GM23338 (cell line): Measurements from ENCODE around the gene FXYD2. TPM values are rescaled to one million over a fixed set of nuclear protein-coding genes. Genes with fewer than 3 reads are reported as not detected.

ENCODE experiments used
- ATAC-seq: fragments of 200-7000 bp; cut with Tn5 transposase; 3 replicates; pipeline ENCODE4 v1.9.1; 2020
- DNase-seq: peaks from one replicate; pipeline ENCODE4 v3.0.0-alpha.2; 2015; ENCODE audit warnings: low spot score
- H2AFZ ChIP-seq: fragments of 200-600 bp; sonication (generic); 2 replicates; pipeline ENCODE4 v1.8.0; 2016; ENCODE audit warnings: antibody characterized with exemption, mild to moderate bottlenecking, moderate library complexity
- H3F3A ChIP-seq: fragments of 200-600 bp; sonication (generic); replicated peaks from 2 replicates; pipeline ENCODE4 v1.8.0; 2017; ENCODE audit warnings: antibody characterized with exemption, mixed run types, low read depth
- H3K27ac ChIP-seq: fragments of 200-600 bp; sonication (generic); 2 replicates; pipeline ENCODE4 v1.6.1; 2016; ENCODE audit warnings: low read depth
- H3K27me3 ChIP-seq: fragments of 200-600 bp; sonication (generic); 2 replicates; pipeline ENCODE4 v1.8.0; 2016; ENCODE audit warnings: mild to moderate bottlenecking, mixed run types, moderate library complexity; ENCODE audit not compliant: insufficient read depth
- H3K36me3 ChIP-seq: fragments of 200-600 bp; sonication (generic); 2 replicates; pipeline ENCODE4 v1.8.0; 2016; ENCODE audit warnings: mild to moderate bottlenecking; ENCODE audit not compliant: insufficient read depth
- H3K4me1 ChIP-seq: fragments of 200-600 bp; sonication (generic); 2 replicates; pipeline ENCODE4 v1.8.0; 2016; ENCODE audit warnings: mild to moderate bottlenecking, moderate library complexity; ENCODE audit not compliant: insufficient read depth
- H3K4me2 ChIP-seq: fragments of 200-600 bp; sonication (generic); 2 replicates; pipeline ENCODE4 v1.7.1; 2017; ENCODE audit warnings: mixed run types
- H3K4me3 ChIP-seq: fragments of 200-600 bp; sonication (generic); 2 replicates; pipeline ENCODE4 v1.6.1; 2016; ENCODE audit warnings: mixed run types
- H3K79me2 ChIP-seq: fragments of 200-600 bp; sonication (generic); replicated peaks from 2 replicates; pipeline ENCODE4 v1.8.0; 2017; ENCODE audit warnings: mild to moderate bottlenecking; ENCODE audit not compliant: insufficient read depth
- H3K9me2 ChIP-seq: fragments of 200-600 bp; sonication (generic); 2 replicates; pipeline ENCODE4 v1.8.0; 2017; ENCODE audit not compliant: insufficient read depth
- H4K20me1 ChIP-seq: fragments of 200-600 bp; sonication (generic); replicated peaks from 2 replicates; pipeline ENCODE4 v1.8.0; 2017; ENCODE audit warnings: mild to moderate bottlenecking; ENCODE audit not compliant: insufficient read depth
- H3K27ac Mint-ChIP-seq: 2 replicates; pipeline ENCODE4 v1.8.0; 2020; ENCODE audit warnings: inconsistent platforms, mild to moderate bottlenecking, moderate library complexity, mixed read lengths
- H3K27me3 Mint-ChIP-seq: 3 replicates; pipeline ENCODE4 v1.8.0; 2022; ENCODE audit warnings: low read depth, mild to moderate bottlenecking, moderate library complexity, mixed read lengths, inconsistent platforms; ENCODE audit not compliant: insufficient read depth, poor library complexity
- H3K36me3 Mint-ChIP-seq: 3 replicates; pipeline ENCODE4 v1.8.0; 2021; ENCODE audit warnings: low read depth, mild to moderate bottlenecking, inconsistent platforms, moderate library complexity, mixed read lengths
- H3K4me1 Mint-ChIP-seq: 3 replicates; pipeline ENCODE4 v1.8.0; 2020; ENCODE audit warnings: mild to moderate bottlenecking, inconsistent platforms, mixed read lengths
- H3K4me3 Mint-ChIP-seq: 3 replicates; pipeline ENCODE4 v1.8.0; 2021; ENCODE audit warnings: moderate library complexity, mild to moderate bottlenecking, inconsistent platforms, mixed read lengths
- H3K9me3 Mint-ChIP-seq: 3 replicates; pipeline ENCODE4 v1.8.0; 2020; ENCODE audit warnings: moderate library complexity, mild to moderate bottlenecking, inconsistent platforms, mixed read lengths
- CREB1 ChIP-seq: fragments of 250-450 bp; sonication (Bioruptor Pico); IDR thresholded peaks from 2 replicates; pipeline ENCODE4 v1.5.0; 2020; ENCODE audit warnings: low read depth, mild to moderate bottlenecking, moderate library complexity
- EZH2 ChIP-seq: fragments of 200-600 bp; sonication (generic); IDR thresholded peaks from one replicate; pipeline ENCODE4 v1.8.0; 2017; ENCODE audit warnings: antibody characterized with exemption, mild to moderate bottlenecking, low read depth; ENCODE audit not compliant: unreplicated experiment
- EZH2phosphoT487 ChIP-seq: fragments of 200-600 bp; sonication (generic); IDR thresholded peaks from one replicate; pipeline ENCODE4 v1.8.1; 2018; ENCODE audit warnings: antibody characterized with exemption; ENCODE audit not compliant: unreplicated experiment
- NANOG ChIP-seq: IDR thresholded peaks from 2 replicates; pipeline ENCODE4 v1.6.1; 2016; ENCODE audit warnings: antibody characterized with exemption, borderline replicate concordance
- POLR2AphosphoS5 ChIP-seq: IDR thresholded peaks from 2 replicates; pipeline ENCODE4 v1.6.1; 2016; ENCODE audit warnings: antibody characterized with exemption, low read depth
- REST ChIP-seq: IDR thresholded peaks from one replicate; pipeline ENCODE4 v1.6.1; 2018; ENCODE audit warnings: antibody characterized with exemption; ENCODE audit not compliant: unreplicated experiment
- STAT1 ChIP-seq: IDR thresholded peaks from one replicate; pipeline ENCODE4 v1.6.1; 2016; ENCODE audit warnings: antibody characterized with exemption; ENCODE audit not compliant: unreplicated experiment
- ZNF114 ChIP-seq: fragments of 250-450 bp; sonication (Bioruptor Pico); IDR thresholded peaks from 2 replicates; pipeline ENCODE4 v1.5.0; 2020; ENCODE audit warnings: mild to moderate bottlenecking, moderate library complexity
- ZNF331 ChIP-seq: fragments of 250-450 bp; sonication (Bioruptor Pico); IDR thresholded peaks from 2 replicates; pipeline ENCODE4 v1.5.0; 2020; ENCODE audit warnings: low read depth, mild to moderate bottlenecking, moderate library complexity
- ZNF462 ChIP-seq: fragments of 250-450 bp; sonication (Bioruptor Pico); IDR thresholded peaks from 2 replicates; pipeline ENCODE4 v1.5.0; 2020; ENCODE audit warnings: mild to moderate bottlenecking, moderate library complexity
- polyA plus RNA-seq: library from polyadenylated mRNA; unstranded; fragments of >200 nt; fragmentation: Nextera tagmentation; extraction: Ambion mirVana; gene quantifications from 2 replicates; pipeline ENCODE4 v1.2.1, GENCODE V29; 2016
- total RNA-seq: library from RNA; depleted of rRNA; stranded (reverse); fragments of >200 nt; shearing (Covaris generic); gene quantifications from 2 replicates; pipeline ENCODE4 v1.2.3, GENCODE V29; 2014
- TF ChIP-seq, protein P1 (sequence below), 2 experiments: fragments of 200-600 bp in 1 of 2; sonication (generic) in 1 of 2; conservative IDR thresholded peaks; 2 replicates each; pipeline versions ENCODE4 v1.5.1 to v1.6.1; 2016 to 2017; ENCODE audit warnings: antibody characterized with exemption in 2 of 2, low read depth in 2 of 2, mild to moderate bottlenecking in 2 of 2, moderate library complexity in 1 of 2
- TF ChIP-seq, protein P2 (sequence below): IDR thresholded peaks from 2 replicates; pipeline ENCODE4 v1.6.1; 2016; ENCODE audit warnings: antibody characterized with exemption

The FXYD2 gene
- total and polyA plus RNA-seq, 2 experiments from 2014 or later: 0.59 to 1.4 TPM

DNA sequence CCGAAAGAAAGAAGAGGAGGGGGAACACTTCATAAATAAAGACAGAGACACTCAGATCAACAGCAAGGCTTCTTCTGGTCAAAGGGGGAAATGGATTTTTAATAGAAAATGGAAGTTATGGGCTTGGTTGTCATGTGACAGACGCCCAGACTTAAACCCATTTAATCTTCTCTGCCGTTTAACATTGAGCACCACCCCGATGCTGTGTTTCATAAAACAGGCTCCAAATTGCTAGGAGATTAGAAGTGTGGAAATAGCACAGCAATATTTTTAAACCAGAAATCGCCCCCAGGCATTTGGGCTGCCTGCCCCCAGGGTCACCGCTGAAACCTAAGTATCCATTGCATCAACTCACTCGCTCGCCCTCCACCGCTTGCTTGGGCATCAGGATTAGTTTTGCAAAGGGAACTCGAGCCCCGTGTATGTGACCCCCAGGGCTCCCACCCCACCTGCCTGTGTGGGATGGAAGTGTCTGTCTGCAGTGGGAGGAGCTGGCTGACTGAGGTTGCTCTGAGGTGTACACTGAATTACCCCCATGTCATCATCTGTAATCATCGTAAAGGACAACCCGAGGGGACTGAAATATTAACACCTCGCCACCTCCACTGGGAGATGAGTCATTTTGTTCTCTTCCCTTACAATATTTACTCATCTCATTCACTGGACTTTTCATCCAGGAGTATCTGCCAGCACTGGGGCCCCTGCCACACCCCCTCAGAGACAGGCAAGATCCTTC is 38.2 kb downstream of the FXYD2 start:
- H3K36me3 Mint-ChIP-seq: no peaks in the 10 kb centered on the region
- Histone ChIP-seq H3K4me3 (no peak overlapping the region), H4K20me1 (no peaks in the 10 kb centered on the region), H3K4me1 (no peaks in the 10 kb centered on the region), H3K36me3 (no peaks in the 10 kb centered on the region), H3F3A (no peaks in the 10 kb centered on the region), H3K79me2 (no peaks in the 10 kb centered on the region), H3K27me3 (no peaks in the 10 kb centered on the region), H2AFZ (no peak overlapping the region), H3K27ac (no peak overlapping the region), H3K9me2 (no peaks in the 10 kb centered on the region), H3K4me2 (no peak overlapping the region)
- ATAC-seq: no peak
- DNase-seq: no peak
- TF ChIP-seq, protein P1, sequence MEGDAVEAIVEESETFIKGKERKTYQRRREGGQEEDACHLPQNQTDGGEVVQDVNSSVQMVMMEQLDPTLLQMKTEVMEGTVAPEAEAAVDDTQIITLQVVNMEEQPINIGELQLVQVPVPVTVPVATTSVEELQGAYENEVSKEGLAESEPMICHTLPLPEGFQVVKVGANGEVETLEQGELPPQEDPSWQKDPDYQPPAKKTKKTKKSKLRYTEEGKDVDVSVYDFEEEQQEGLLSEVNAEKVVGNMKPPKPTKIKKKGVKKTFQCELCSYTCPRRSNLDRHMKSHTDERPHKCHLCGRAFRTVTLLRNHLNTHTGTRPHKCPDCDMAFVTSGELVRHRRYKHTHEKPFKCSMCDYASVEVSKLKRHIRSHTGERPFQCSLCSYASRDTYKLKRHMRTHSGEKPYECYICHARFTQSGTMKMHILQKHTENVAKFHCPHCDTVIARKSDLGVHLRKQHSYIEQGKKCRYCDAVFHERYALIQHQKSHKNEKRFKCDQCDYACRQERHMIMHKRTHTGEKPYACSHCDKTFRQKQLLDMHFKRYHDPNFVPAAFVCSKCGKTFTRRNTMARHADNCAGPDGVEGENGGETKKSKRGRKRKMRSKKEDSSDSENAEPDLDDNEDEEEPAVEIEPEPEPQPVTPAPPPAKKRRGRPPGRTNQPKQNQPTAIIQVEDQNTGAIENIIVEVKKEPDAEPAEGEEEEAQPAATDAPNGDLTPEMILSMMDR (conservative IDR thresholded peaks at IDR 0.05; ENCODE audit: low read depth in 2 of 2): no peak
- no peak for TF ChIP-seq EZH2
- TF ChIP-seq ZNF462 (CRISPR knock-in tag): no peak
- no peak for TF ChIP-seq ZNF331 (CRISPR knock-in tag)
- no peak for TF ChIP-seq STAT1
- TF ChIP-seq REST: no peak
- TF ChIP-seq NANOG: no peak
- TF ChIP-seq EZH2phosphoT487: no peak
- no peak for TF ChIP-seq POLR2AphosphoS5
- TF ChIP-seq CREB1 (CRISPR knock-in tag): no peak
- TF ChIP-seq, protein P2, sequence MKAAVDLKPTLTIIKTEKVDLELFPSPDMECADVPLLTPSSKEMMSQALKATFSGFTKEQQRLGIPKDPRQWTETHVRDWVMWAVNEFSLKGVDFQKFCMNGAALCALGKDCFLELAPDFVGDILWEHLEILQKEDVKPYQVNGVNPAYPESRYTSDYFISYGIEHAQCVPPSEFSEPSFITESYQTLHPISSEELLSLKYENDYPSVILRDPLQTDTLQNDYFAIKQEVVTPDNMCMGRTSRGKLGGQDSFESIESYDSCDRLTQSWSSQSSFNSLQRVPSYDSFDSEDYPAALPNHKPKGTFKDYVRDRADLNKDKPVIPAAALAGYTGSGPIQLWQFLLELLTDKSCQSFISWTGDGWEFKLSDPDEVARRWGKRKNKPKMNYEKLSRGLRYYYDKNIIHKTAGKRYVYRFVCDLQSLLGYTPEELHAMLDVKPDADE: no peak
- TF ChIP-seq ZNF114 (CRISPR knock-in tag): no peak
- H3K27ac Mint-ChIP-seq: no peak overlapping the region
- H3K4me1 Mint-ChIP-seq: peaks cover 8% of the 10 kb centered on the region
- H3K4me3 Mint-ChIP-seq: no peak overlapping the region
- peaks cover 3% of the 10 kb centered on the region for H3K27me3 Mint-ChIP-seq
- H3K9me3 Mint-ChIP-seq: no peaks in the 10 kb centered on the region
